Measurements from ENCODE around the gene EXOC4. TPM values are rescaled to one million over a fixed set of nuclear protein-coding genes. Genes with fewer than 3 reads are reported as not detected.
"Not testable (repeated sequence)": the region's sequence is repeated elsewhere in the genome, so short reads cannot be mapped to it uniquely, and the experiment has no call there.

Gene EXOC4
- total RNA-seq, 1 experiment from 2014 or later: 91.9 TPM

DNA sequence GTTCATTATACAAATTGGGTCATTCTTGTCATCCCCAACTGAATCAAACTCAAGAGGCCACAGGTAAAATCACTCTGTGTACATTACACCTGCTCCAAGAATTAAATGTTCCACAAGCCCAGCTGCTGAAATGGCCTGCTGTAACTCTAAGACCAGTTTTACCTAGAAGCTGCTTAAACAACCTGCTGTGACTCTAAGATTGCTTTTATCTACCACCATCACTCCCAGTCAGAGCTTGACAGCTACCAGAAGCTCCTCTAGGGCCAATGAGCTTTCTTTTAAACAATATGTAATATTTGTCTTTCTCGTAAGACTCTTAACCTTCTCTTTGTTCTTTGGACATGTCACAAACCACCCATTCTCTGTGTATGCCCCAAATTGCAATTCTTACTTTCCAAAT, 732.4 kb downstream of the EXOC4 start:
- H3K4me1 Mint-ChIP-seq (ENCODE audit: low read depth, unreplicated experiment): no peaks in the 10 kb centered on the region
- H3K4me3 Mint-ChIP-seq (ENCODE audit: low read depth, unreplicated experiment): no peak overlapping the region
- CTCF ChIA-PET: no interaction called here
- no peak overlapping the region for H3K27ac Mint-ChIP-seq (ENCODE audit: unreplicated experiment)
- H3K9me3 Mint-ChIP-seq (ENCODE audit: low read depth, unreplicated experiment): no peaks in the 10 kb centered on the region
- no peaks in the 10 kb centered on the region for H3K27me3 Mint-ChIP-seq (ENCODE audit: unreplicated experiment)
- intact Hi-C loops (cut with micrococcal nuclease; ENCODE audit: unreplicated experiment): no loop called here
- TF ChIP-seq, protein P1, sequence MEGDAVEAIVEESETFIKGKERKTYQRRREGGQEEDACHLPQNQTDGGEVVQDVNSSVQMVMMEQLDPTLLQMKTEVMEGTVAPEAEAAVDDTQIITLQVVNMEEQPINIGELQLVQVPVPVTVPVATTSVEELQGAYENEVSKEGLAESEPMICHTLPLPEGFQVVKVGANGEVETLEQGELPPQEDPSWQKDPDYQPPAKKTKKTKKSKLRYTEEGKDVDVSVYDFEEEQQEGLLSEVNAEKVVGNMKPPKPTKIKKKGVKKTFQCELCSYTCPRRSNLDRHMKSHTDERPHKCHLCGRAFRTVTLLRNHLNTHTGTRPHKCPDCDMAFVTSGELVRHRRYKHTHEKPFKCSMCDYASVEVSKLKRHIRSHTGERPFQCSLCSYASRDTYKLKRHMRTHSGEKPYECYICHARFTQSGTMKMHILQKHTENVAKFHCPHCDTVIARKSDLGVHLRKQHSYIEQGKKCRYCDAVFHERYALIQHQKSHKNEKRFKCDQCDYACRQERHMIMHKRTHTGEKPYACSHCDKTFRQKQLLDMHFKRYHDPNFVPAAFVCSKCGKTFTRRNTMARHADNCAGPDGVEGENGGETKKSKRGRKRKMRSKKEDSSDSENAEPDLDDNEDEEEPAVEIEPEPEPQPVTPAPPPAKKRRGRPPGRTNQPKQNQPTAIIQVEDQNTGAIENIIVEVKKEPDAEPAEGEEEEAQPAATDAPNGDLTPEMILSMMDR (IDR thresholded peaks at IDR 0.05; ENCODE audit: unreplicated experiment): no peak
- H3K36me3 Mint-ChIP-seq (ENCODE audit: insufficient read depth, unreplicated experiment): no peaks in the 10 kb centered on the region
- DNase-seq: no peak
- BruUV-seq (replicated peaks): no TSS peak

DNA sequence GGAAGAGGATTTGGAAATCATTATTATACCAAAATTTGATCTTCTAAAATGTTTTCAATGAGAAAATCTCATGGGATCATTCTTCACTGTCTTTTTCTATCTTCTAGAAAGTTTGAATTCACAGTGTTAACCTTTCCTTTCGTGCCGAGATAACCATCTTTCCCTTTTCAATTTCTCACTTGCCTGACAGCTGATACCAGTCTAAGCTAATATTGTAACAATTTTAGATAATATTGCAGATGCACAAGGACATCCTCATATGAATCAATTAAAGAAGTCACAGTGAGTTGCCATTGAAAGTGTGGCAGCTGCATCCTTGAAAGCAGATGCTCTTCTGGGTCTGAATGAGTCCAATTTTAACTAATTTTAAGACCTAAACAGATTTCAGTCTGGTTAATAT, 734.7 kb downstream of the EXOC4 start:
- Mint-ChIP-seq H3K27ac (ENCODE audit: unreplicated experiment) (no peak overlapping the region), H3K9me3 (ENCODE audit: low read depth, unreplicated experiment) (no peaks in the 10 kb centered on the region), H3K4me3 (ENCODE audit: low read depth, unreplicated experiment) (no peak overlapping the region), H3K36me3 (ENCODE audit: insufficient read depth, unreplicated experiment) (no peaks in the 10 kb centered on the region), H3K27me3 (ENCODE audit: unreplicated experiment) (no peaks in the 10 kb centered on the region), H3K4me1 (ENCODE audit: low read depth, unreplicated experiment) (no peaks in the 10 kb centered on the region)
- no TSS peak for BruUV-seq (replicated peaks)
- TF ChIP-seq, protein P1 (IDR thresholded peaks at IDR 0.05; ENCODE audit: unreplicated experiment): no peak
- CTCF ChIA-PET: no interaction called here
- DNase-seq: no peak
- intact Hi-C loops (cut with micrococcal nuclease; ENCODE audit: unreplicated experiment): no loop called here

DNA sequence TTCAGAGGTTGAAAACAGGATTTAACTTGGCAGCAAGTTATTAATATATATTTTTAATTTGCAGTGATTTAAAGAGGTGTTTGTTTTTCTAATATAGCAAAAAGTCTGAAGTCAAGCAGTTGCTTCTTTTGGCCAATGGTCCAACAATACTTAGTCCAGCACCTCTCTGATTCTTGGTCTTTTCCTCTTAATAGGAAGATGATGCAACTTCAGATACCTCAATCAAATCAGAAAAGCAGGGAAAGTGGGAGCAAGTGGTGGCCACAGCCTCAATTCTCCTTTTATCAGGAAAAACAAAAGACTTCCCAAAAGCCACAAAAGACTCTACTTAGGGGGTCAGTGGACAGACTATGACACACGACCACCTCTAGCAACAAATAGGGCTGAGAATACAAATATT, 740.7 kb downstream of the EXOC4 start:
- no peak overlapping the region for H3K27ac Mint-ChIP-seq (ENCODE audit: unreplicated experiment)
- no peaks in the 10 kb centered on the region for H3K36me3 Mint-ChIP-seq (ENCODE audit: insufficient read depth, unreplicated experiment)
- no peaks in the 10 kb centered on the region for H3K9me3 Mint-ChIP-seq (ENCODE audit: low read depth, unreplicated experiment)
- CTCF ChIA-PET: interaction anchor here (0.6 kb wide), 1 partner anchor 847 kb away, joined by 3 read pairs; no protein-coding TSS in a partner anchor
- no TSS peak for BruUV-seq (replicated peaks)
- no peaks in the 10 kb centered on the region for H3K27me3 Mint-ChIP-seq (ENCODE audit: unreplicated experiment)
- no peaks in the 10 kb centered on the region for H3K4me1 Mint-ChIP-seq (ENCODE audit: low read depth, unreplicated experiment)
- H3K4me3 Mint-ChIP-seq (ENCODE audit: low read depth, unreplicated experiment): no peak overlapping the region
- no peak for DNase-seq
- TF ChIP-seq, protein P1 (IDR thresholded peaks at IDR 0.05; ENCODE audit: unreplicated experiment): no peak
- intact Hi-C loops (cut with micrococcal nuclease; ENCODE audit: unreplicated experiment): loop anchor here (10.0 kb wide), 1 partner anchor 109 kb away; no protein-coding TSS in a partner anchor

DNA sequence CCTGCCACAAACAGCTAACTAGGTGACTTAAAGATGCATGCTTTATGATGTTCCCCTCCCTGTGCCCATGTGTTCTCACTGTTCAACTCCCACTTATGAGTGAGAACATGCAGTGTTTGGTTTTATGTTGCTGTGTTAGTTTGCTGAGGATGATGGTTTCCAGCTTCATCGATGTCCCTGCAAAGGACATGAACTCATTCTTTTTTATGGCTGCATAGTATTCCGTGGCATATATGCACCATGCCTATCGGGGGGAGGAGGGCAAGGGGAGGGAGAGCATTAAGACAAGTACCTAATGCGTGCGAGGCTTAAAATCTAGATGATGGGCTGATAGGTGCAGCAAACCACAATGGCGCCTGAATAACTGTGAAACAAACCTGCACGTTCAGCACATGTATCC, 741.2 kb downstream of the EXOC4 start:
- not testable (repeated sequence) for H3K27me3 Mint-ChIP-seq (ENCODE audit: unreplicated experiment); H3K9me3 Mint-ChIP-seq (ENCODE audit: low read depth, unreplicated experiment); H3K4me1 Mint-ChIP-seq (ENCODE audit: low read depth, unreplicated experiment); BruUV-seq (replicated peaks); DNase-seq; H3K4me3 Mint-ChIP-seq (ENCODE audit: low read depth, unreplicated experiment); H3K27ac Mint-ChIP-seq (ENCODE audit: unreplicated experiment); H3K36me3 Mint-ChIP-seq (ENCODE audit: insufficient read depth, unreplicated experiment)
- CTCF ChIA-PET: interaction anchor here (0.6 kb wide), 1 partner anchor 847 kb away, joined by 3 read pairs; no protein-coding TSS in a partner anchor
- intact Hi-C loops (cut with micrococcal nuclease; ENCODE audit: unreplicated experiment): loop anchor here (10.0 kb wide), 1 partner anchor 109 kb away; no protein-coding TSS in a partner anchor

DNA sequence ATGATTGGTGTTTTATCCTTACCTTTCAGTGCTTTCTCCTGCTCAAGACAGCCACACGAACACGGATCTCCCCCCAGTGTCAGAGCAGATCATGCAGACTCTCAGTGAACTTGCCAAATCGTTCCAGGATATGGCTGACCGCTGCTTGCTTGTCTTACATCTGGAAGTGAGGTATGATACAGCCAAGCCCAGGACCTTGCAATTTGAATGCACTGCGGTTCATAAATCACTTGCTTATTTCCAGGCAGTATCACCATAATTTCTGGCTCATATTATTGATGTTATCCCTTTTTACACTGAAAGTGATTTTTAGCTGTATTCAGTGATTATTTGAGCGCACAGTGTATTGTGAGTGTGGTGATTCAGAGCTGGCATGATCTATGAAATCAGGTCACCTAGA, 744.6 kb downstream of the EXOC4 start:
- Mint-ChIP-seq H3K4me3 (ENCODE audit: low read depth, unreplicated experiment) (no peak overlapping the region), H3K4me1 (ENCODE audit: low read depth, unreplicated experiment) (no peaks in the 10 kb centered on the region), H3K27ac (ENCODE audit: unreplicated experiment) (no peak overlapping the region), H3K9me3 (ENCODE audit: low read depth, unreplicated experiment) (no peaks in the 10 kb centered on the region), H3K36me3 (ENCODE audit: insufficient read depth, unreplicated experiment) (no peaks in the 10 kb centered on the region), H3K27me3 (ENCODE audit: unreplicated experiment) (no peaks in the 10 kb centered on the region)
- DNase-seq: no peak
- CTCF ChIA-PET: no interaction called here
- TF ChIP-seq, protein P1 (IDR thresholded peaks at IDR 0.05; ENCODE audit: unreplicated experiment): no peak
- no TSS peak for BruUV-seq (replicated peaks)
- intact Hi-C loops (cut with micrococcal nuclease; ENCODE audit: unreplicated experiment): loop anchor here (10.0 kb wide), 1 partner anchor 113 kb away; no protein-coding TSS in a partner anchor

Data from Calu3 (cell line).